Measurements from ENCODE around the gene SRSF12. TPM values are rescaled to one million over a fixed set of nuclear protein-coding genes. Genes with fewer than 3 reads are reported as not detected.
"Not testable (repeated sequence)": the region's sequence is repeated elsewhere in the genome, so short reads cannot be mapped to it uniquely, and the experiment has no call there.

Gene SRSF12
- total and polyA plus RNA-seq, 2 donors from 2014 or later, result 1.0 to 2.3 TPM

GRCh38 chr6:89131599-89131998, 13.7 kb upstream of the SRSF12 start:
- Histone ChIP-seq H3K27me3 (ENCODE audit: control insufficient read depth, insufficient read depth, low read length) (no peaks in the 10 kb centered on the region), H3K4me1 (ENCODE audit: control insufficient read depth in 2 of 3, insufficient read depth in 2 of 3, low read depth in 1 of 3, low read length in 3 of 3) (no peaks in the 10 kb centered on the region), H3K27ac (ENCODE audit: low read depth in 2 of 2, low read length in 2 of 2) (no peak overlapping the region), H3K9me3 (ENCODE audit: control insufficient read depth in 2 of 3, insufficient read depth in 1 of 3, low read length in 3 of 3) (no peaks in the 10 kb centered on the region), H3K9ac (ENCODE audit: low read length in 3 of 3) (no peak overlapping the region), H3K36me3 (ENCODE audit: control insufficient read depth in 2 of 3, insufficient read depth in 3 of 3, low read length in 3 of 3) (no peaks in the 10 kb centered on the region), H3K4me3 (ENCODE audit: low read length in 3 of 3) (no peak overlapping the region)
- no peak for DNase-seq
- intact Hi-C loops (cut with DNase I), result loop anchor here (10.0 kb wide), 1 partner anchor 233 kb away; no protein-coding TSS in a partner anchor
- no peak for TF ChIP-seq CTCF (IDR thresholded peaks at IDR 0.05; ENCODE audit: borderline replicate concordance, extremely low read depth, insufficient read depth)
- FAIRE-seq, result no peak

GRCh38 chr6:89128256-89128671, 10.4 kb upstream of the SRSF12 start:
- H3K27me3 ChIP-seq (ENCODE audit: control insufficient read depth, insufficient read depth, low read length); intact Hi-C loops (cut with DNase I); H3K9ac ChIP-seq (ENCODE audit: low read length in 3 of 3); H3K9me3 ChIP-seq (ENCODE audit: control insufficient read depth in 2 of 3, insufficient read depth in 1 of 3, low read length in 3 of 3); H3K36me3 ChIP-seq (ENCODE audit: control insufficient read depth in 2 of 3, insufficient read depth in 3 of 3, low read length in 3 of 3); H3K4me1 ChIP-seq (ENCODE audit: control insufficient read depth in 2 of 3, insufficient read depth in 2 of 3, low read depth in 1 of 3, low read length in 3 of 3); DNase-seq; H3K27ac ChIP-seq (ENCODE audit: low read depth in 2 of 2, low read length in 2 of 2); H3K4me3 ChIP-seq (ENCODE audit: low read length in 3 of 3); FAIRE-seq: not testable (repeated sequence)

- TF ChIP-seq CTCF (IDR thresholded peaks at IDR 0.05; ENCODE audit: borderline replicate concordance, extremely low read depth, insufficient read depth), result peak; percentile 50
- Histone ChIP-seq H3K4me1 (ENCODE audit: control insufficient read depth in 2 of 3, insufficient read depth in 2 of 3, low read depth in 1 of 3, low read length in 3 of 3) (no peaks in the 10 kb centered on the region), H3K9ac (ENCODE audit: low read length in 3 of 3) (no peak overlapping the region), H3K27me3 (ENCODE audit: control insufficient read depth, insufficient read depth, low read length) (no peaks in the 10 kb centered on the region), H3K4me3 (ENCODE audit: low read length in 3 of 3) (no peak overlapping the region), H3K36me3 (ENCODE audit: control insufficient read depth in 2 of 3, insufficient read depth in 3 of 3, low read length in 3 of 3) (no peaks in the 10 kb centered on the region), H3K9me3 (ENCODE audit: control insufficient read depth in 2 of 3, insufficient read depth in 1 of 3, low read length in 3 of 3) (no peaks in the 10 kb centered on the region), H3K27ac (ENCODE audit: low read depth in 2 of 2, low read length in 2 of 2) (no peak overlapping the region)
- intact Hi-C loops (cut with DNase I), result no loop called here
- FAIRE-seq (peak; percentile 96), DNase-seq (peak in 2 of 5 donors; percentile 43 to 66)
Observed at GRCh38 chr6:89122625-89123024, 4.8 kb upstream of the SRSF12 start.

GRCh38 chr6:89121934-89122333, 4.1 kb upstream of the SRSF12 start:
- H3K9ac ChIP-seq (ENCODE audit: low read length in 3 of 3), result no peak overlapping the region
- no peak for FAIRE-seq
- no peaks in the 10 kb centered on the region for H3K27me3 ChIP-seq (ENCODE audit: control insufficient read depth, insufficient read depth, low read length)
- DNase-seq, result no peak
- H3K27ac ChIP-seq (ENCODE audit: low read depth in 2 of 2, low read length in 2 of 2), result no peak overlapping the region
- H3K4me3 ChIP-seq (ENCODE audit: low read length in 3 of 3), result no peak overlapping the region
- H3K4me1 ChIP-seq (ENCODE audit: control insufficient read depth in 2 of 3, insufficient read depth in 2 of 3, low read depth in 1 of 3, low read length in 3 of 3), result peaks cover 0 to 2% (median under 1%) of the 10 kb centered on the region in 3 donors
- no peak for TF ChIP-seq CTCF (IDR thresholded peaks at IDR 0.05; ENCODE audit: borderline replicate concordance, extremely low read depth, insufficient read depth)
- intact Hi-C loops (cut with DNase I), result no loop called here
- no peaks in the 10 kb centered on the region for H3K9me3 ChIP-seq (ENCODE audit: control insufficient read depth in 2 of 3, insufficient read depth in 1 of 3, low read length in 3 of 3)
- no peaks in the 10 kb centered on the region for H3K36me3 ChIP-seq (ENCODE audit: control insufficient read depth in 2 of 3, insufficient read depth in 3 of 3, low read length in 3 of 3)
